GM21367 (cell line): ENCODE measurements around the gene C3orf20.

Experiments
- ATAC-seq: cut with Tn5 transposase; IDR thresholded peaks from one replicate; pipeline ENCODE4 v1.9.1; 2021; ENCODE audit not compliant: unreplicated experiment

Gene C3orf20

GRCh38 chr3:14674841-14675240, at the start of gene C3orf20:
TSS of gene C3orf20 (plus strand) at chr3:14675141. CDS start at chr3:14682714, 7,573 bp downstream.
- no peak for ATAC-seq

GRCh38 chr3:14625443-14625842, 49.5 kb upstream of the C3orf20 start:
- no peak for ATAC-seq

- no peak for ATAC-seq
Observed at GRCh38 chr3:14627815-14628214, 47.1 kb upstream of the C3orf20 start.

GRCh38 chr3:14628406-14628805, 46.5 kb upstream of the C3orf20 start:
- ATAC-seq = no peak

GRCh38 chr3:14630404-14631100, 44.4 kb upstream of the C3orf20 start:
- no peak for ATAC-seq

- no peak for ATAC-seq
Observed at GRCh38 chr3:14631101-14631497, 43.8 kb upstream of the C3orf20 start.

GRCh38 chr3:14631687-14632441, 43.1 kb upstream of the C3orf20 start:
- ATAC-seq = no peak

GRCh38 chr3:14632442-14632930, 42.5 kb upstream of the C3orf20 start:
- ATAC-seq = no peak

GRCh38 chr3:14633417-14633816, 41.5 kb upstream of the C3orf20 start:
- ATAC-seq = no peak

- ATAC-seq = no peak
Observed at GRCh38 chr3:14633819-14634424, 41.0 kb upstream of the C3orf20 start.

- no peak for ATAC-seq
Observed at GRCh38 chr3:14634763-14635400, 40.1 kb upstream of the C3orf20 start.

- no peak for ATAC-seq
Observed at GRCh38 chr3:14636496-14637087, 38.3 kb upstream of the C3orf20 start.

- ATAC-seq = no peak
Observed at GRCh38 chr3:14640157-14640562, 34.8 kb upstream of the C3orf20 start.

- ATAC-seq = no peak
Observed at GRCh38 chr3:14640734-14641133, 34.2 kb upstream of the C3orf20 start.

- no peak for ATAC-seq
Observed at GRCh38 chr3:14641346-14641745, 33.6 kb upstream of the C3orf20 start.

- no peak for ATAC-seq
Observed at GRCh38 chr3:14645453-14645852, 29.5 kb upstream of the C3orf20 start.

GRCh38 chr3:14646131-14646573, 28.8 kb upstream of the C3orf20 start:
- ATAC-seq = no peak

- ATAC-seq = no peak
Observed at GRCh38 chr3:14646589-14647413, 28.1 kb upstream of the C3orf20 start.

- ATAC-seq = no peak
Observed at GRCh38 chr3:14647976-14648955, 26.7 kb upstream of the C3orf20 start.
